ENCODE results near the gene EPHA1. TPM values are rescaled to one million over a fixed set of nuclear protein-coding genes. Genes with fewer than 3 reads are reported as not detected.

The EPHA1 gene
- total RNA-seq (2014; rRNA removed; shearing (Covaris generic)) = not detected in 2 replicates
- polyA plus RNA-seq (2015; cell fraction: cytosol; rRNA removed) = not detected in 2 replicates
- not detected in 2 replicates for polyA plus RNA-seq (2015; cell fraction: nucleus; rRNA removed)

DNA sequence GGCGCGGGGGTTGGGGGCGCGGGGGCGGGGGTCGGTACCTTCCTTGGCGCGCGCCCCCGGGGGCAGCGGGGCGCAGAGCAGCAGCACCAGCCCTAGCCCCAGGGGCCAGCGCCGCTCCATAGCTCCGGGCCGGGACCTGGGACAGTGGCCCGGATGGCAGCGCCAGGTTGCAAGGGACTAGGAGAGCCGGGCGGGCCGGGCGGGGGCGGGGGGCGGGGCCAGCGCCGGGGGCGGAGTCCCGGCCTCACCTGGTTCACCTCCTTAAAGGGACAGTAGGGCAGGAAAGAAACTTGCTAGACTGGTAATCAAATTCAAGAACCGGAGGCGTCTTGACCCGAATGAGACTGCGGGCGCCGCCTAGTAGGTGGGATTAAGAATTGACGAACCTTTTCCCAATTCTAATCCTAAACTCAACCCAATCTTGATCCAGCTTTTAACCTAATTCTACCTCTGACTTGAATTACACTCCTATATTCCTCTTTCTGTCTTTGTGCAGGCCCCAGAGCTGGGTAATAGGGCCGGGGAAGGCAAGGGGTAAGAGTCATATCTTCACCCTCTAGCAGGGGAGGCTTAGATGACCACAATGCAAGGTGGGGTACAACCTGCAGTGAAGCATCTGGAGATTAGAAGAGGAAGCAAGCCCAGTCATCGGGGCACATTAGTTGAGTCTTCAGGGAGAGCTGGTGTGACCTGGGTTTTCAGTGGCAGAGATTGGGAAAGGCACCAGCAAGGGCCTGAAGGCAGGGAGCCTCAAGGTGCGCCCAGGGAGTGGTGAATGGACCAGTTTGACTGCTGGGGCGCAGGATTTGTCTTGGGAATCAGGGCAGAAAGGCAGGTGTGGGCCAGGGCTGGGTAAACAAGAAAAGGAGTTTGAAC, at the start of gene EPHA1:
Gene EPHA1 (minus strand): TSS at position 171 of the 876 bp plus-strand sequence. CDS start 51 bp downstream, at position 120.
- in situ Hi-C loops (cut with HindIII; ENCODE audit: low pct_unique_long_range_greater_than_20kb, low sequenced_read_pairs) = no loop called here
- no peak for DNase-seq (ENCODE audit: low read depth, low spot score)

DNA sequence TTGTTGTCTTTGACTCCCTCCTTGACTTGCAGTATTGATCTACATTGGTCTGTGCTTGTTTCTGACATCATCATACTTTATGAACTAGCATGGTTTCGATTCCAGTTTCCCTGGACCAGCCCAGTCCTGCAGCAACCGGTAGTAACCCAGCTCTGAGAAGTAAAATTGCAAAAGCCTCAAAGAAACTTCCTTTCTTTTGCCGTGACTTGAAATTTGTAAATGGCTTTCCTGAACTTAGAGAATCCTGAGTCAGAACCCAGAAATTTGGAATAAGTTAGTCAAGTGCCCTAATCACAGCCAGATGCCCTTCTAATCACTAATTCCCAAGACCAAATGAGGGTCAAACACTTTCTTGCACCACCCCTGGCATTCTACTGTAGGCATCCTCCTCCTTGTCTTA, 49.6 kb upstream of the EPHA1 start:
- DNase-seq (ENCODE audit: low read depth, low spot score) = no peak
- in situ Hi-C loops (cut with HindIII; ENCODE audit: low pct_unique_long_range_greater_than_20kb, low sequenced_read_pairs) = no loop called here

DNA sequence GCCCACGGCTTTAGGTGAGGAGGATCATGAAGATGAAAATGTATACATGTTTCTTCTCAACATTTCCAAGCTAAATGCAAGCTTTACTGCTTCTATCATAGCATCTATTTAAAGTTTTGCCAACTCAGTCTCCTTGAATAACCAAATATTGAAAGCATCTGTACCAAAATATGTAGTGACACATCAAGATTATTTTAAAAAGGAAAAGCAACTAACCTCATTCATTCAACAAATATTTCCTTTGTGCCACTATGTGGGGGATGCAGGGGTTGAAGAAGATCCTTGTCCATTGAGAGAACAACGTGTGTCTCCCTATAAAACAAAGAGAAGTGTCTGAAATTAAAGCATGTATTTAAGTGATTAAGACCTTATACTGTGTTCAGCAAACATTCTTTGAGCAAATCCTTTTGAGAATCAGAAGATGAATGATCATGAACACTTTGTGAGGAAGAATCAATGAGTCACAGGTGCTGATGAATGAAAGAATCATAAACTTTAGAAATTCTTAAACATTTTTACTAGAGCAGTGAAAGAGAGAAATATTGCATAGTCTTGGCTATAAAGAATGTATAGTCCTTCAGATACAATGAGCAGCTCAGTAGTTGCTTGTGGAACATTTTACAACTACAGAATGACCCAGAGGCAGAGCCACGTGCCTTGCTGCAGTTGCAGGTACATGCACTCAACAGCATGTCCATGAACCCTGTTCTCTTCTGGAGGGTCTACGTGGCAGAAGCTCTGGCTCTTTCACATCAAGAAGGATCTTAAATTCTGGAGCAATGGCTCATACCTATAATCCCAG, 48.5 kb upstream of the EPHA1 start:
- no peak for DNase-seq (ENCODE audit: low read depth, low spot score)
- in situ Hi-C loops (cut with HindIII; ENCODE audit: low pct_unique_long_range_greater_than_20kb, low sequenced_read_pairs) = no loop called here

DNA sequence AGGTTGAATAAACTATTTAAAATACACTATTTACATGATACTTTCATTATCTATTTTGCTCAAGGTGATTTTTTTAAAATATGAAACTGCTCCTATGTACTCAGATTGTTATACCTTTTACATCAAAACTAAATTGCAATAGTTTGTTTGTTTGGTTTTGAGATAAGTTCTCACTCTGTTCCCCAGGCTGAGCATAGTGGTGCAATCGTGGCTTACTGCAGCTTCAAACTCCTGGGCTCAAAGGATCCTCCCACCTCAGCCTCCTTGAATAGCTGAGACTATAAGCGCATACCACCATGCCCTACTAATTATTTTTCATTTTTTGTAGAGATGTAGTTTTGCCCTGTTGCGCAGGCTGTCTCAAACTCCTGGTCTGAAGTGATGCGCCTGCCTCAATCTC, 47.3 kb upstream of the EPHA1 start:
- in situ Hi-C loops (cut with HindIII; ENCODE audit: low pct_unique_long_range_greater_than_20kb, low sequenced_read_pairs) = no loop called here
- no peak for DNase-seq (ENCODE audit: low read depth, low spot score)

DNA sequence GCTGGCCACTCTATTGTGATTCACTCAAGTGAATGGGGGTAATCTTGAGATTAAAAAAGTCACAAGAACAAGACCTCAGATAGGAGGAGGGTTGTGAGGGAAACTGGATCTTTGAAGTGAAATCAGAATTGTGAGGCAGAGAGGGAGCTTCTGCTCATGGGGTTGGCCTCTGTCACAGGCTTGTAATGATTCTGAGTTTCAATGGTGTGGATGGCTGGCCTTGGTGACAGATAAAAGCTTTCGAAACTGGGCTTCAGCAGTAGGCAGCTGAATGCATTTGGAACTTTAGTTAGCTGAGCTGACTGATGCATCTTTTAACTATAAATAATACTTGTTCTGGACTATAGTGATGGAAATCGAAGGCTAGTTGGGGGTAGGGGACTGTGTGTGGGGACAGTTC, 46.8 kb upstream of the EPHA1 start:
- in situ Hi-C loops (cut with HindIII; ENCODE audit: low pct_unique_long_range_greater_than_20kb, low sequenced_read_pairs) = no loop called here
- DNase-seq (ENCODE audit: low read depth, low spot score) = no peak

DNA sequence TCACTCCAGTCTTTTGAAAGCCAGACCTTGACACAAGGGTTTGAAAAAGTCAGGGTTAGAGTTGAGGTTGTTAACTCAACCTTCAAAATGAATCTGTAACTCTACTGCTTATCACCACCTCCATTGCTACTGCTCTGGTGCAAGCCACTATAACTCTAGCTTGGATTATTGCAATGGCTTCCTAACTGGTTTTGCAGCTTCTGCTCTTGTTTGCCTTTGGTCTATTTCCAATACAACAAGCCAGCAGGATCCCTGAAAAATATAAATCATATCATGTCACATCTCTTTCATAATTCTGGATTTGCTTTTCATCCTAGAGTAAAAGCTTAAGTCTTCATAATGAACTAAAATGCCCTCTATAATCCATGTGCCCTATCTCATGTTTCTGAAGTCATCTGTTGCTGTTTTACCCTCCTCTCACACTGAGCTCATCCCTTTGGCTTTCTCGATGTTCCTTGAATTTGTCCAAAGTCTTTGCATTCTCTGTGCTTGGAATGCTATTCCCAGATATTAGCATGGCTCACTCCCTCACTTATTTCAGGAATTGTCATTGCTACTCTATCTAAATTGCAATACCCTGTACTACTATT, 45.5 kb upstream of the EPHA1 start:
- no peak for DNase-seq (ENCODE audit: low read depth, low spot score)
- in situ Hi-C loops (cut with HindIII; ENCODE audit: low pct_unique_long_range_greater_than_20kb, low sequenced_read_pairs) = no loop called here

DNA sequence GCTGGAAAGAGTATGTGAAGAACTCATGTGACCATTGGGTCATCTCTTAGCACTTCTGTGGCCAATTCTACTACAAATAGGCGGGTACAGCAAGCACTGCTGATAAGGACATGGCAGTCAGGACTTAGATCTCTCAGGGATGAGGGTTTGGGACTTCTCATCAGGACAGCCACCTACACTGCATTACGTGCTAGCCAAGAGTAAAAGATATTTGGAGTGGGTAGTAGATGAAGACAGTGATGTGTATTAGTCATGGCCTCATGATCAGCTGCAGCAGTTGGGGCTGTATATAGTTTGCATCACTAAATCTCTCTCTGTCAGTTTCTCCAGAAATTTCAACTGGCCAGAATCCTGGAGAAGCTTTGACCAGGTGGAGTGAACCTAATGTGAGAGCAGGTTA, 43.8 kb upstream of the EPHA1 start:
- in situ Hi-C loops (cut with HindIII; ENCODE audit: low pct_unique_long_range_greater_than_20kb, low sequenced_read_pairs) = no loop called here
- no peak for DNase-seq (ENCODE audit: low read depth, low spot score)

DNA sequence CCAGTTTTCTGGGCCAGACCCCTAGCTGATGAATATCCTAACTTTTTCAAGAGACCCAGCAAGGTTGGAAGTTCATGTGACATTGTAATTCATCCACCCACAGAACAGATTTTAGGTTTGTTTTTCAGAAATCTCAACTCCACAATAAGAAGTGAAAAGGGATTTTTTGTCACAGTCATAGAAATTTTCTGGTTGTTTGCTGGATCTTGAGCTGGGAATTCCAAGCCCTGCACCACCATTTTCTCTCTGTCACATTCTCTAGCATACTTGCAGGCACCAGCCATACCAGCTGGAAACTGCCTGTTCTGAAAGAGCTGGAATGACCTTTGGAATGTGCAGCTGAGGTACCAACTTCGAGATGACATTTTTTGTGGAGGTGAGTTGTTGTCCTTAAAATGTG, 43.1 kb upstream of the EPHA1 start:
- in situ Hi-C loops (cut with HindIII; ENCODE audit: low pct_unique_long_range_greater_than_20kb, low sequenced_read_pairs) = no loop called here
- DNase-seq (ENCODE audit: low read depth, low spot score) = no peak

DNA sequence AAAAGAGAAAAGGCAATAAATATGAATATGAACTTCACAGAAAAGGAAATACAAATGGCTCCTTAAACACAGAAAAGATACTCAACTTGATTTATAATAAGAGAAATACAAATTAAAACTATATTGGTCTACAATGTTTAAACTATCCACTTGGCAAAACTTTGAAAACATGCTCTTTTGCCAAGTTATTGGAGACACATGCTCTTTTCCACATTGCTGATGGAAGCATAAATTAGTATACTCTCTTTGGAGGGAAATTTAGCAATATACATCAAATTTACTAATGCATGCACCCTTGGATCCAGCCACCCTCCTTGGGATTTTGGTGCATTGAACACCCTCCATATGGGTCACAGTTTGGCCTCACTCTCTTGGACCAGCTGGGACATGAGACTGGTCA, 42.5 kb upstream of the EPHA1 start:
- no peak for DNase-seq (ENCODE audit: low read depth, low spot score)
- in situ Hi-C loops (cut with HindIII; ENCODE audit: low pct_unique_long_range_greater_than_20kb, low sequenced_read_pairs) = no loop called here

DNA sequence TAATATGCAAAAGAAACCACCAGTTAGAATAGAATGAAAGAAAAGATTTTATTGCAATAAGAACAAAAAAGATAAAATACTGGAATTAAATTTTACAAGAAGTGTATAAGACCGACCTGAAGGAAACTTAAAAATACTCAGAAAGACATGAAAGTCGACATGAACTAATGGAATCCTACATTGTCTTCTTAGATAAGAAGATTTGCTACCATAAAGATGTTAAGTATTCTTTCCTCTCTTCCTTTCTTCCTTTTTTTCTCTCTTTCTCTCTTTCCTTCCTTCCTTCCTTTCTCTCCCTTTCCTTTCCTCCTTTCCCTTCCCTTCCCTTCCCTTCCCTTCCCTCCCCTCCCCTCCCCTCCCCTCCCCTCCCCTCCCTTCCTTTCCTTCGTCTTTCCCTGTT, 41.1 kb upstream of the EPHA1 start:
- in situ Hi-C loops (cut with HindIII; ENCODE audit: low pct_unique_long_range_greater_than_20kb, low sequenced_read_pairs) = no loop called here

DNA sequence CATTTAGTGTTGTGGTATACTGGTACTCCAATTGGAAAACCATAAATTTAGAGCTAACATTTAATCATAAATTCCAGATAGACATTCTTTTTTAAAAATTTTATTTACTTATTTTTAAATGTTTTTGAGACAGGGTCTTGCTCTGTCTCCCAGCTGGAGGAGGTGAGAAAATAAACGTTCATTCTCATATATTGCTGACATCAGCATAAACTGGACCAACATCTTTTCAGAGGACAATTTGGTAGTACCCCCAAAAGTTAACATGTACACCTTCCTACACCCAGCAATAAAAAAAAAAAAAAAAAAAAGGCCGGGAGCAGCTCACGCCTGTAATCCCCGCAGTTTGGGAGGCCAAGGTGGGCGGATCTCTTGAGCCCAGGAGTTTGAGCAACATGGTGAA, 39.8 kb upstream of the EPHA1 start:
- in situ Hi-C loops (cut with HindIII; ENCODE audit: low pct_unique_long_range_greater_than_20kb, low sequenced_read_pairs) = no loop called here
- DNase-seq (ENCODE audit: low read depth, low spot score) = no peak

More for the DNA sequence above, 41.1 kb upstream of the EPHA1 start:
- DNase-seq (ENCODE audit: low read depth, low spot score) = no peak

DNA sequence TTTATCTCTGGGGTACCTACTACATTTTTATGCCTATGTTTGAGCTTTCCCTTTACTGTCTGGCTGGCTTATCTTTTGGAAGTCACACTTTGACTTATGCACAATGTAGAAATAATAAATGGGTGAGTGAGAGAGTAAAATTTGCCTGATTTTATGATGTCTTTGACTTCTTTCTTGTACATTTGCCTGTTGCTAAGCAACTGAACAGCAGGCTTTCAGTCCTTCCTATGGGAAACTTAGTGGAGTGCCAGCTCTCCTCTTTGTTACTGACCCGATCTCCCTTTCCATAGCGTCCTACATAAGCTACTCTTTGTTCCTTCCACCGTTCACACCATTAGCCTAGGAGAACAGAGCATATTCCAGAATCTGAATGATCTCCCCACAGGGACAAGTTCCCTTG, 38.8 kb upstream of the EPHA1 start:
- in situ Hi-C loops (cut with HindIII; ENCODE audit: low pct_unique_long_range_greater_than_20kb, low sequenced_read_pairs) = no loop called here
- DNase-seq (ENCODE audit: low read depth, low spot score) = no peak

DNA sequence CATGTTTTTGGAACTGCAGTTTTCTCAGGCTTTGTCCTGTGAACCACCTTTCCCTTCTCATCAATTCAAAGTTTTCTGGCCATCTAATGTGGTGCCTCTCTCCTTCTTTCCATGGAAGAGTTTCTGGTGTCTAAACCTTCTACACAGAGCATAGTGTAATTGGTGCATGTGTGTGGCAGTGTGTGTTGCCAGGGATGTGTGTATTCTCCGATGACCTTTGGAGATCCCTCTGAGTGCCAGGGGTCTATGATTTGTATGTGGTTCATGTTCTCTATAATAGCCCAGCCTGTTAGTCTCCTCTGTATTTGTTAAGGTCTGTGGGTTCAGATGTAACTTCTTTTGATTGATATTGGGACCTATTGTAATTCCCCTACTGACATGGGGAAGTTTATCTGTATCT, 36.1 kb upstream of the EPHA1 start:
- in situ Hi-C loops (cut with HindIII; ENCODE audit: low pct_unique_long_range_greater_than_20kb, low sequenced_read_pairs) = no loop called here
- DNase-seq (ENCODE audit: low read depth, low spot score) = no peak

DNA sequence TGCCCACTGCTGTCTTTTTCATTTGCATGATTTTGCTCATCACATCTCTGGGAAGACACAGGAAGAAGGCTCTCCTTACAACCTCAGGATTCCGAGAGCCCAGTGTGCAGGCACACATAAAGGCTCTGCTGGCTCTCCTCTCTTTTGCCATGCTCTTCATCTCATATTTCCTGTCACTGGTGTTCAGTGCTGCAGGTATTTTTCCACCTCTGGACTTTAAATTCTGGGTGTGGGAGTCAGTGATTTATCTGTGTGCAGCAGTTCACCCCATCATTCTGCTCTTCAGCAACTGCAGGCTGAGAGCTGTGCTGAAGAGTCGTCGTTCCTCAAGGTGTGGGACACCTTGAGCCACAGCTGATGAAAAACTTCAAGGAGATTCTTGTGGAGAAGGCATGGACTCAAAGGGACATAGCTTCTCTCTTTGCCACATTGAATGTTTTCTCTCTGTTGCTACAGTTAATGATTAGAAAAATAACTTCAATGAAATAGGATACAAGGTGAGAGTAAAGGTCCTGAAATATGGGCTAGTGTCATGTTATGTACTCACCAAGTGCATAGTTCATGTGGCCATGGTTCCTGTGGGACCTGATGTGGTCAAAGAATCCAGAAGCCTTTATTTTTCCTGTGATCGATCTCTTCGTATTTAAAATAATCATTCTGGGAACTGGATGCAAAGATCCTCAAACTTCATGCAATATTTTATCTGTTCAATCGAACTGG, 35.6 kb upstream of the EPHA1 start:
- DNase-seq (ENCODE audit: low read depth, low spot score) = no peak
- in situ Hi-C loops (cut with HindIII; ENCODE audit: low pct_unique_long_range_greater_than_20kb, low sequenced_read_pairs) = no loop called here

DNA sequence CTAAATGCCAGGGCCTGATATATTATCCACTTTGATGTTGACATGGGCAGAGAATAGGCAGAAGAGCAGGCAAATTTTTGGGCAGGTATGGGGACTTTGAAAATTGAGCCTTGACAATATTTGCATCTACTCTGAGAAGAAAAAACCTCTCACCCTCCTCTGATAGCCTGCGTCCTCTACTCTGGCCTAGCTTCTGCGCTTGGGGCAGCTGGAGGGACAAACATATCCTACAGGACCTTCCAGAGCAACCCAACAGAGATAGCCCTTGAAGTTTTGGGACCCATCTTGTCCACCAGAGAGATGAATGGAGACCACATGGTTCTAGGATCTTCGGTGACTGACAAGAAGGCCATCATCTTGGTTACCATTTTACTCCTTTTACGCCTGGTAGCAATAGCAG, 34.5 kb upstream of the EPHA1 start, which contains the start of gene TAS2R60:
Gene TAS2R60 (plus strand): TSS at position 301 of the 400 bp plus-strand sequence. CDS start 0 bp downstream, at position 301.
- in situ Hi-C loops (cut with HindIII; ENCODE audit: low pct_unique_long_range_greater_than_20kb, low sequenced_read_pairs) = no loop called here
- DNase-seq (ENCODE audit: low read depth, low spot score) = no peak

DNA sequence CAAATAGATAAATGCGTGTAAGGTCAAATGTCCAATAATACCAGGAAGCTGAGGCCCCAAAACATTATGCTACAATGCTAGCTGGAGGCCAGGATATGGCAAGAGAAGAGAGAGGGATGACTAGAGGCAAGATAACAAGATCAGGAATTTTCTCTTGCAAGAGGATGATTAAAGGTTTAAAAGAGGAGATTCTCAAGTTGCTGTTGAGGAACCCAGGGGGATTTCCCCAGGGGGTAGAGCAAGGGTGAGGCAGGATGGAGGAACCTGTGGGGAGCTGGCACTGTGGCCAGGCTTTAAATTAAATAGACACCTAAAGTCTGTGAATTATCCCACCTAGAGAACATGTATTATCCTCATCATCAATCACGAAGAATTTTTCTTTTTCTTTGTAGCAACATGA, 31.2 kb upstream of the EPHA1 start:
- in situ Hi-C loops (cut with HindIII; ENCODE audit: low pct_unique_long_range_greater_than_20kb, low sequenced_read_pairs) = no loop called here

DNA sequence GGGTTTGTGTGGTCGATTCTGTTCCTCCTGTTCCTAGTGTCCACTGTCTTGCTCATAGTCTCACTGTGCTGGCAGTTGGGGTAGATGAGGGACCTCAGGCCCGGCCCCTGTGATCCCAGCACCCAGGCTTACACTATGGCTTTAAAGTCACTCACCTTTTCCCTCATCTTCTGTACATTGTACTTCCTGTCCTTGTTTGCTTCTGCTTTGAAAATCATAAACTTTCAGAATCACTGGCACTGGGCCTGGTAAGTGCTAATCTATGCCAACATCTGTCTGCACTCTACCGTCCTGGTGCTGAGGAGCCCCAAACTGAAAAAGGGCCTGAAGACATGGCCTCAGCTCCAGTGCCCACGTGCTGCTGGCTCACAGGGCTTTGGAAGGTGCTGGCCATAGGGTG, 28.9 kb upstream of the EPHA1 start:
- DNase-seq (ENCODE audit: low read depth, low spot score) = no peak
- in situ Hi-C loops (cut with HindIII; ENCODE audit: low pct_unique_long_range_greater_than_20kb, low sequenced_read_pairs) = no loop called here

More for the DNA sequence above, 31.2 kb upstream of the EPHA1 start:
- no peak for DNase-seq (ENCODE audit: low read depth, low spot score)
